Stomach smooth muscle (tissue), 2 donors: ENCODE results near the gene CEP55.
A peak's percentile ranks its signal among the peaks of the same experiment; 100 is the strongest.

Experiments
- H3K27ac ChIP-seq: one replicate; pipeline ENCODE4 v1.7.0; 2013; ENCODE audit warnings: mild to moderate bottlenecking, low read length, inconsistent platforms
- H3K27me3 ChIP-seq, 2 donors: one replicate each; pipeline ENCODE4 v1.7.0; 2013; ENCODE audit warnings: low read length in 2 of 2; ENCODE audit not compliant: insufficient read depth in 2 of 2, control insufficient read depth in 1 of 2
- H3K36me3 ChIP-seq, 2 donors: one replicate each; pipeline ENCODE4 v1.7.0; 2013; ENCODE audit warnings: low read length in 2 of 2; ENCODE audit not compliant: control insufficient read depth in 2 of 2, insufficient read depth in 2 of 2
- H3K4me1 ChIP-seq: one replicate; pipeline ENCODE4 v1.7.0; 2013; ENCODE audit warnings: low read length; ENCODE audit not compliant: control insufficient read depth, insufficient read depth
- H3K4me3 ChIP-seq, 2 donors: one replicate each; pipeline ENCODE4 v1.7.0; 2013; ENCODE audit warnings: low read length in 2 of 2
- H3K9ac ChIP-seq, 2 donors: one replicate each; pipeline ENCODE4 v1.7.0; 2013; ENCODE audit warnings: low read length in 2 of 2, mild to moderate bottlenecking in 1 of 2
- H3K9me3 ChIP-seq, 2 donors: one replicate each; pipeline ENCODE4 v1.7.0; 2013; ENCODE audit warnings: low read length in 2 of 2; ENCODE audit not compliant: control insufficient read depth in 2 of 2
- donor health status: healthy.
- donor health status: Pancreatic carcinoma.

CEP55 gene

DNA sequence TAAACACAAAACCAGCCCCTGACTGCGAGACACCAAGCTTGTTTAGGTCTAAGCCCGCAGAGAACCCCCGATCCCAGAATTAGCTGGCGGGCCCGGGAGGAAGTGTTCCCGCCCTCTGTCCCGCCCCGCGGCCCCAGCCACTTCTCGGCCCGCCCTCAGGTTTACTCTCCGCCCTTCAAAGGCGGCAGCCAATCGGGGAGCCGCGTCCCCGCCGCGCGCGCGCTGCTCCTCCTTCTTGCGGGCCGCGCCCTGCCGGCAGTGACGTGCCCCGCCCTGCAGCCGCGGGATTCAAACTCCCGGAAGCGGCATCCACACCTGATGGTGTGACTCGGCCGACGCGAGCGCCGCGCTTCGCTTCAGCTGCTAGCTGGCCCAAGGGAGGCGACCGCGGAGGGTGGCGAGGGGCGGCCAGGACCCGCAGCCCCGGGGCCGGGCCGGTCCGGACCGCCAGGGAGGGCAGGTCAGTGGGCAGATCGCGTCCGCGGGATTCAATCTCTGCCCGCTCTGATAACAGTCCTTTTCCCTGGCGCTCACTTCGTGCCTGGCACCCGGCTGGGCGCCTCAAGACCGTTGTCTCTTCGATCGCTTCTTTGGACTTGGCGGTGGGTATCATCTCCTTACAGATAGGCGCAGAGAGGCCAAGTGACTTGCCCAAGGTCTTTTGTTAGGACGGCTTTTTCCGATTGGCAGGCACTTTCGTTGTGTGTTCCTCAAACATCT lies at the start of gene CEP55:
TSS of gene CEP55 (plus strand) at position 291 of the 720 bp plus-strand sequence. CDS start 3,440 bp downstream, outside the sequence.
- Histone ChIP-seq H3K9ac (peak within 1 kb of the TSS; percentile 57 to 68), H3K27me3 (no peaks in the 10 kb centered on the region), H3K9me3 (no peaks in the 10 kb centered on the region), H3K36me3 (no peaks in the 10 kb centered on the region), H3K27ac (no peak within 1 kb of the TSS), H3K4me1 (peaks cover 8% of the 10 kb centered on the region), H3K4me3 (peak within 1 kb of the TSS; percentile 89 to 97)

DNA sequence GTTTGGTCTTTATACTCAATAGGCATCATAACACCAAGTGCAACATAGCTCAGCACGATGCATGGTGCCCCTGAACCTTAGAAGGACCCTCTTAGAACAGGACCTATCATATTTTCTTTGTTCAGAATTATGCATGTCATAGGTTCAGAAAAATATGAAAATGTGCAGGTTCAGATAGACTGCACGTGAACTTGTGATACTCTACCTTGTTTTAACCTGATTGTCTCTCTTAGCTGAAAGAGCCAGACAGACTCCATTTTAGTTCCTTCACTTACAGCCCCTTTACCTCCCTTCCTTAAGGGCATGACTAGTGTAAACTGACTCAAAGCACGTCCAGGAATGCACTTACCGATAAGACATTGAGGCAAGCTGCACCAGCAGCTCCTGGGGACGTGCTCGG lies 49.4 kb upstream of the CEP55 start:
- Histone ChIP-seq H3K27me3 (no peaks in the 10 kb centered on the region), H3K9me3 (no peaks in the 10 kb centered on the region), H3K4me1 (peaks cover 47% of the 10 kb centered on the region), H3K4me3 (no peak overlapping the region), H3K36me3 (peaks cover 17 to 22% of the 10 kb centered on the region in 2 donors), H3K9ac (no peak overlapping the region), H3K27ac (no peak overlapping the region)

DNA sequence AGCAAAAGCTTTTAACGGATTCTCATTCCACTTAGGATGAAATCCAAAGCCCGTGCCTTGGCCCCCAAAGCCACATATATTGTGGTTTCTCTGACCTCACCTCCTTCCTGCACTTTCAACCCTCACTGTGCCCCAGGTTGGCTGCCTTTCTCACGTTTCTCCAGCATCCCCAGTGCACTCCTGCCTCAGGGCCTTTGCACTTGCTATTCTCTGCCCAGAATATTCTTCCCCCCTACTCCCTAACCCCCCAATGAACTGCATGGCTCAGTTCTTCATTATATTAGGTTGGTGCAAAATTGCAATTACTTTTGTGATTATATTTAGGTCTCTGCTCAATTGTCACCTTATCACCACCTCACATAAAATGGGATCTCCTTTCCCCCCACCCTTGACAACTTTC lies 48.4 kb upstream of the CEP55 start:
- Histone ChIP-seq H3K9me3 (no peaks in the 10 kb centered on the region), H3K27ac (no peak overlapping the region), H3K4me3 (no peak overlapping the region)

DNA sequence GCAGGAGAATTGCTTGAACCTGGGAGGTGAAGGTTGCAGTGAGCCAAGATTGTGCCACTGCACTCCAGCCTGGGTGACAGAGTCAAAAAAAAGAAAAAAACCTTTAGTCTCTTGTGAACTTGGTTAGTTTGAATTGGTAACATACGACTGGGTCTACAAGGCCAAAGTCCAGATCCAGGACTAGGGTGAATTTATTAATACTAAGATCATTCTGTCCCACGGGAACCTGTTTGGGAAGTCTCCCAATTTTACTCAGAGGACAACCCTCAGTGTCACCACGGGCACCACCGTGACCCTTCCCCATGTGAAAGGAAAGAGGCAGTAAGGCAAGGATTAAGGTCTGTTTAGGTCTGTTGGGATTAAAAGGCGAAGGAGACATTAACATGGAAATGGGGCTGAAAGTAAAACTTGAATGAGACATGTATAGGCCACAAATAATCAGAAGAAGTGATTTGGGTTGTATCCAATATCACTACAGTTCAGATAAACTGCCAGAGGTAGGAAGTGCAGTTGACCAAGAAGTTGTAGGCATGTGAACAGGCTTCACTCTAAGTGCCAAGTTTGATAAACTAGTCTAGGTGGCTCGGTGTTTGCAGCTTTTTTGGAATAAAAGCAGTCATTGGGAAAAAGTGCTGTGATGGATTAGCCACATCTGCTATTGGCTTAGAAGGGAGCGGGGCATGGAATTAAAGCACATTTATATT lies 45.0 kb upstream of the CEP55 start:
- Histone ChIP-seq H3K9me3 (no peaks in the 10 kb centered on the region), H3K36me3 (peaks cover 27 to 28% of the 10 kb centered on the region in 2 donors), H3K4me1 (peaks cover 10% of the 10 kb centered on the region), H3K9ac (no peak overlapping the region), H3K27ac (no peak overlapping the region), H3K27me3 (no peaks in the 10 kb centered on the region), H3K4me3 (no peak overlapping the region)

More for the DNA sequence above, 48.4 kb upstream of the CEP55 start:
- peaks cover 17 to 22% of the 10 kb centered on the region in 2 donors for H3K36me3 ChIP-seq
- no peak overlapping the region for H3K9ac ChIP-seq
- peaks cover 40% of the 10 kb centered on the region for H3K4me1 ChIP-seq
- no peaks in the 10 kb centered on the region for H3K27me3 ChIP-seq

DNA sequence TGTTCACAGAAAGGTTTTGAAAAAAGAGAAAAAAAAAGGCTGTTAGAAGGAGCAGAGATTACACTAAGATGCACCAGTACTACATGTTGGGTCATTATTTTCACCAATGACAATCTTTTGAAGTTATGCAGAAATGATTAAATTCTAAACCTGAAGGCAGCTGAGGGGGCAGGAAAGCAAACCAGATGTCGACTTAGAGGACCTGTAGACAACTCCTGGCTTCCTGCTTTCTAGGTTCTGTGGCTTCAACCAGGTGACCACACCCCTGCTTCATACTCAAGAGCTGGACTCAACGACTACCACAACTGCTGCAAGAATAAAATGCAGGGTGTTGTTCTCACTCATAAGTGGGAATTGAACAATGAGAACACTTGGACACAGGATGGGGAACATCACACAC lies 44.3 kb upstream of the CEP55 start:
- H3K4me3 ChIP-seq, result no peak overlapping the region
- peaks cover 28 to 29% of the 10 kb centered on the region in 2 donors for H3K36me3 ChIP-seq
- H3K9ac ChIP-seq, result no peak overlapping the region
- no peaks in the 10 kb centered on the region for H3K9me3 ChIP-seq
- H3K4me1 ChIP-seq, result peaks cover 12% of the 10 kb centered on the region
- H3K27me3 ChIP-seq, result no peaks in the 10 kb centered on the region
- no peak overlapping the region for H3K27ac ChIP-seq

DNA sequence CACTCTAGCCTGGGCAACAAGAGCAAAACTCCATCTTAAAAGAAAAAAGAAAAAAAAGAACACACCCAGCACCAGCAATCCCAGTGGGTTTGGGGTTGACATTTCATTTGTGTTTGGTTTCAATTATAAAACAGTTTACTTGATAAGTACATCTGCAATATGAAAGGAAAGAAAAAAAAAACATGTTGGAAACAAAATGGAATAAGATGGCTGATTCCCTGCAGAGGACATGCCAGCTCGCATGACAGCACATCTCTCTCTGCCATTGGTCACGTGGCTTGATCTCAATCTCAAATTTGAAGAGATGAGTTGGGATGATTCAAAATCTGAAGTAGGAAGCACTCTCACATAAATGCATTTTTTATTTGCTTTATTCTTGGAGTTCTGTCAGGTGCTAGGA lies 42.3 kb upstream of the CEP55 start:
- no peak overlapping the region for H3K9ac ChIP-seq
- H3K36me3 ChIP-seq, result peaks cover 21 to 26% of the 10 kb centered on the region in 2 donors
- peaks cover 30% of the 10 kb centered on the region for H3K4me1 ChIP-seq
- no peak overlapping the region for H3K4me3 ChIP-seq
- no peaks in the 10 kb centered on the region for H3K9me3 ChIP-seq
- H3K27me3 ChIP-seq, result no peaks in the 10 kb centered on the region
- H3K27ac ChIP-seq, result no peak overlapping the region

DNA sequence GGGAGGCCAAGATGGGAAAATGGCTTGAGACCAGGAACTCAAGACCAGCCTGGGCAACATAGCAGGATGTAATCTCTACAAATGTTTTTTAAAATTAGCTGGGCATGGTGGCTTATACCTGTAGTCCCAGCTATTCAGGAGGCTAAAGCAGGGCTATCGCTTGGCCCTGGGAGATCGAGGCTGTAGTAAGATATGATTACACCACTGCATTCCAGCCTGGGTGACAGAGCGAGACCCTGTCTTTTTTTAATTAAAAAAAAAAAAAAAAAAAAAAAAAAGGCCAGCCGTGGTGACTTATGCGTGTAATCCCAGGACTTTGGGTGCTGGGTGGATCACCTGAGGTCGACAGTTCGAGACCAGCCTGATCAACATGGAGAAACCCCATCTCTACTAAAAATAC lies 41.7 kb upstream of the CEP55 start:
- H3K36me3 ChIP-seq, result peaks cover 19 to 26% of the 10 kb centered on the region in 2 donors

DNA sequence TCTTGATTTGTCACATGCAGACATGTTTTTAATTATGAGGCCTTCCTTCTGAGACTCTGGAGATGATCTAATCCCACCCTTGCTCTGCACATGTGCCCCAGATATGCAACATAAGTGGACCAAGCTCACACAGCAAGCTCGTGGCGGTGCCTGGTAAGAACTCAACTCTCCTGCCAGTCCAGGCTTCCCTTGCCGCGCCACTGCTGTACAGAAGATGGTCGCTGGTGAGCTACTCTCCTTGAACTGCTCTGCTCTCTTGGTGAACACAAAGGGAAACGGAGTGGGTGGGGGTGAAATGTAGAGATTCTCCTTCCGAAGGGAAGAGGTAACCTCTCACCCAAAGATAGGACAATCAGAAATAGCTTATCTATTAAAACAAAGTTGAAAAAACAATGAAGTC lies 39.9 kb upstream of the CEP55 start:
- Histone ChIP-seq H3K9ac (no peak overlapping the region), H3K27ac (no peak overlapping the region), H3K36me3 (peaks cover 12 to 19% of the 10 kb centered on the region in 2 donors), H3K4me1 (peaks cover 45% of the 10 kb centered on the region), H3K9me3 (no peaks in the 10 kb centered on the region), H3K27me3 (no peaks in the 10 kb centered on the region), H3K4me3 (no peak overlapping the region)

More for the DNA sequence above, 41.7 kb upstream of the CEP55 start:
- Histone ChIP-seq H3K27ac (no peak overlapping the region), H3K4me3 (no peak overlapping the region), H3K9me3 (no peaks in the 10 kb centered on the region), H3K4me1 (peaks cover 36% of the 10 kb centered on the region), H3K9ac (no peak overlapping the region), H3K27me3 (no peaks in the 10 kb centered on the region)

DNA sequence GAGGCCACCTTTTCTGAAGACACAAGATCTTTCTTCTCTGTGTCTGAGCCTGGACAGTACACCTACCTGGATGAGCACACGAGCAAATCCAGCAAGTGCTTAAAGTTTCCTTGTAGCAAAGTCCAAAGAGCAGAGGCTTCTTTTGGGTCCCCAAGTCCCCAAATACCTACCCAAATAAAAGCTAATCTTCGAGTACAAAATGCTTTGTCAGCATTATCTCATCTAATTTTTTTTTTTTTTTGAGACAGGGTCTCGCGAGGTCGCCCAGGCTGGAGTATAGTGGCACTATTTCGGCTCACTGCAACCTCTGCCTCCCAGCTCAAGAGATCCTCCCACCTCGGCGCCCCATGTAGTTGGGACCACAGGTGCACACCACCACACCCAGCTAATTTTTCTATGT lies 38.9 kb upstream of the CEP55 start:
- H3K9me3 ChIP-seq, result no peaks in the 10 kb centered on the region
- peak overlapping the region; percentile 25 for H3K27ac ChIP-seq
- no peak overlapping the region for H3K4me3 ChIP-seq
- no peaks in the 10 kb centered on the region for H3K27me3 ChIP-seq
- peaks cover 10 to 16% of the 10 kb centered on the region in 2 donors for H3K36me3 ChIP-seq
- H3K4me1 ChIP-seq, result peaks cover 53% of the 10 kb centered on the region
- H3K9ac ChIP-seq, result no peak overlapping the region

DNA sequence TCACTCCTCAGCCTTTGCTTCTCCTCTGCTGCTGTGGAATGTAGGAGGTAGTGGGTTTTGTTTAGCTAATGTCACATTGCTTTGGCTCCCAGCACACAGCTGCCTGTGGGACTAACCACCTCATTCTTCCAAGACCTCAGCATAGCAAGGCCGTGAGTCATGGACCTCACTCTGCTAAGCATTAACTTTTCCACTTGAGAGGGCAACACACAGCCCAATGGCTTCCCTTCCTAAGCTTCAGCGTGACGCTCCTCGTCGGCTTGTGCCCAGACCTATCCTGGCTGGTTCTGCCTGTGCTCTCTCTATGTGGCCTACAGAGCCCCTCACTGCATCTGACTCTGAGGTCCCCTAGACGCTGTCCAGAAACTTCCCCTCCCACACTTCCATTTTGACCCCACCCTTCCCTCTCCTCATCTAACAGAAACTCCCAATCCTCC lies 37.6 kb upstream of the CEP55 start:
- Histone ChIP-seq H3K27ac (peak overlapping the region; percentile 92), H3K4me1 (peaks cover 59% of the 10 kb centered on the region), H3K27me3 (no peaks in the 10 kb centered on the region), H3K9ac (peak overlapping the region; percentile 27 to 64), H3K9me3 (no peaks in the 10 kb centered on the region), H3K36me3 (peaks cover 8 to 16% of the 10 kb centered on the region in 2 donors), H3K4me3 (peak overlapping the region in 1 of 2 donors; percentile 52)

DNA sequence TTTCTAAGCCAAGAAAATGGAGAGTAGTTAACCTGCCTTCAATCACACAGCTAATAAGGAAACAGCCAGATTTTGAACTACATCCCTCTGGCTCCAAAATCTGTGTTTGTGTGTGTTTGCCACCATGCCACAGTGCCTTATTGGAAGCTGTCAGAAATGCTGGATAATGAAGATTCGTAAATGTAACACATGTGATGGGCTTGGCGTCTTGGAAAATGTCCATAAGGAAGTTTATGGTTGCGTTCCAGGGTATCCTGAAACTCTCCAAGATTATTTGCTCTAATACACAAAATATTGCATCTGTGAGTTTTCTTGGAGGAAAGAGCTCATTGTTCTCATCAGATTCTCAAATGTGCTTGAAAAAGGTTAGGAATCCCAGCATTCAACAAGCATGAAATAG lies 36.9 kb upstream of the CEP55 start:
- Histone ChIP-seq H3K4me1 (peaks cover 64% of the 10 kb centered on the region), H3K36me3 (peaks cover 8 to 13% of the 10 kb centered on the region in 2 donors), H3K9ac (peak overlapping the region; percentile 6 to 27), H3K4me3 (peak overlapping the region in 1 of 2 donors; percentile 52), H3K9me3 (no peaks in the 10 kb centered on the region), H3K27me3 (no peaks in the 10 kb centered on the region), H3K27ac (peak overlapping the region; percentile 92)
